HG02943 (cell line): ENCODE data around the gene IL12B.
"Not testable (repeated sequence)": the region's sequence is repeated elsewhere in the genome, so short reads cannot be mapped to it uniquely, and the experiment has no call there.

Experiments used
- ATAC-seq: cut with Tn5 transposase; IDR thresholded peaks from one replicate; pipeline ENCODE4 v1.9.1; 2021; ENCODE audit warnings: mild to moderate bottlenecking, low read depth, moderate library complexity; ENCODE audit not compliant: unreplicated experiment

IL12B gene

GRCh38 chr5:159301929-159302860, 28.1 kb downstream of the IL12B start:
- ATAC-seq: not testable (repeated sequence)

DNA sequence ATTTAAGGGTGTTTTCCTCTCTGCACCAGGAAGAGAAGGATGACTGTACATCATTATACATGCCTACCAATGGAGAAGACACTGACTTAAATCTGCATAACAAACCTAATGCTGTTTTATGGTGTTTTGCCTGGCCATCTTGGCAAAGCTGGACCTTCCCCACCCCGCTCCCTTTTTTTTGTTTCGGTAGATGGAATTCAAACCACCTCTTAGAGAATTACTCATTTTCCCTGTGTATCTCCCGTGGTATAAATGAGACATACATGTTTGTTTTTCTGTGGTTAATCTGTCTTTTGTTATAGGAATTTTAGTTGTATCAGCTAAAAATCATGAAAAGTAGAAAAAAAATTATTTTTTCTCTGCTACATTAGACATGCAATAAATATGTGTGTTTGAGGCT, 28.8 kb downstream of the IL12B start:
- no peak for ATAC-seq

- not testable (repeated sequence) for ATAC-seq
These were observed 33.0 kb downstream of the IL12B start for GRCh38 chr5:159297300-159297699.

DNA sequence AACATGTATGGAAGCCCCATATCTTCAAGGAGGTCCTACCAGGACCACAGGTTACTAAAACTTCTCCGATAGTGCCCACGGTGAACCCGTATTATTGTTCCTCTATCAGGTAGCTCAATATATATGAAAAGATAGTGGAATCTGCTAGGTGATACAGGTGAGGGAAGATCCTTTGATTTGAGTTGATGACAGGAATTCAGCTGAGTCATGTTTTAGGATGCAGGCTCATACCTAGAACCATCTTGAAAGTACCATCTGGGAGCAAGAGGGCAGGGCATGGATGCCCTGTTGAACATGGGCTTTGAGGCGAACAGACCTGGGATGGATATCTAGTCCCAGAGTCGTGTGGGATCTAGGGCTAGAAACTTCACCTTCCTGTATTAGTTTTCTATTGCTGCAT, 35.4 kb downstream of the IL12B start:
- ATAC-seq: no peak

DNA sequence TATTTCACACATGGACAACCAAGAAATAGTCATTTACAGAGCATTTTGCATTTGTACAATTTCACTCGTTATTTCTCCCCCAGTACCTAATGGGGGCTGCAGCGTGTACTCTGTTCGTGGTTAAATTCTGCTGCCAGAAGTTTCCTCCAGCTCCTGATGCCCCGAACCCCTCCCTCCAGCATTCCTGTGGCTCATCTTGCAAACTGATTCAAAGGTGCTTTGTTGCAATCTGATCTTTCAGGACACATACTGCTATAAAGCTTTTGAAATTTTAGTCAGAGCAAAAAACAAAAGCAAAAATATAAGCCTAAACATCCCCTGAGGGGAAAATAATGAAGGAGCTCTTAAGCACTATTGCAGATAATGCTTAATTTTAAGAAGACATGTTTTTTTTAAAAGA, 39.5 kb downstream of the IL12B start:
- ATAC-seq: no peak

- ATAC-seq: no peak
These were observed 43.8 kb downstream of the IL12B start for GRCh38 chr5:159286420-159287035.

DNA sequence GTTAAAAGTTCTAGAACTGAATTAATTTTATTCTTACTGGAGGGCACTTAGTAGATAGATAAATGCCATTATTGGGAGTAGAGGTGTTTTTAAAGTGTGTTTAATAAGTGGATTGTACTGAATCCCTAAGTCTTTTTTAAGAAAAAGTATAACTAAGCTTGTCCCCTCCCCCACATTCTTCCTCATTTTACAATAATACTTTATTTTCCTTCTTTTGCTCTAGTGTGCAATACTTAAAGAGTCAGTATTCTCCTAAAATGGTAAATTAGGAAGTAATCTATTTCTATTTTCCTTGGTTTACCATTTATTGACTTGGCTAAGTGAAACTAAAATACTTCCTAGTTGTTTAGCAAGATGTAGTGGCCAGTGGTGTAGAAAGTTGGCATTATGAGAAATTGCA, 55.6 kb downstream of the IL12B start:
- no peak for ATAC-seq

DNA sequence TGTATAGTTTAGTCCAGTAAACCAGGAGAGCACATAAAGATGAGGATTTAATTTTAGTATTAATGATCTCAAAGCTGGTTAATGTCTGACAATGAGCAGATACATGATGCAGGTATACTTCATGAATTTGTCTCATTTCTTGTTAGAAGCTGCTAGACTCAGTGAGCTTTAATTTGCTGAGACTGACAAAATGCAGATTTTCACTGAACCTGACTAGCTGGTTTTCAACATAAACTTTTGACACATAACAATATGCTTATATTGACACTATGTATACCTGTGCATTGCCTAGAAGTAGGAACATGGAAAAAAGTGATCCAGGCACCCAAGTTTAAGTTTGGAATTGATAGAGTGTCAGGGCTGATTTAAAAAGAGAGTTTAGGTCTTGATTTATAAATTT, 56.4 kb downstream of the IL12B start:
- ATAC-seq: no peak

DNA sequence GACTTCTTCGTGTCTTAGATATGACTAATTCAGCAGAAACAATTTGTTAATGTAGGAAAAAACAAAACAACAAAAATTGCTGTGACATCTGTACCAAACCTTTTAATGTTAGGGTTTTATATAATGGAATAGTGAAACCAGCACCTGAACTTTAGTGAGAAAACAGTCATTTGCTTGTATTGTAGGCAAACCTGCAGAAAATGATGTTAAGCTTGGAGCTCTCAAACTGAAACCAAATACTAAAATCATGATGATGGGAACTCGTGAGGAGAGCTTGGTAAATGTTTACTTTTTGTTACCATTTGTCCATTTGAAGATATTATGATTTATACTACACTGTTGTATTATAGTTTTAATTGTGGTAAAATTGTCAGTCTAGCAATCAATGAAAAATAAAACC, 60.6 kb downstream of the IL12B start:
- no peak for ATAC-seq

DNA sequence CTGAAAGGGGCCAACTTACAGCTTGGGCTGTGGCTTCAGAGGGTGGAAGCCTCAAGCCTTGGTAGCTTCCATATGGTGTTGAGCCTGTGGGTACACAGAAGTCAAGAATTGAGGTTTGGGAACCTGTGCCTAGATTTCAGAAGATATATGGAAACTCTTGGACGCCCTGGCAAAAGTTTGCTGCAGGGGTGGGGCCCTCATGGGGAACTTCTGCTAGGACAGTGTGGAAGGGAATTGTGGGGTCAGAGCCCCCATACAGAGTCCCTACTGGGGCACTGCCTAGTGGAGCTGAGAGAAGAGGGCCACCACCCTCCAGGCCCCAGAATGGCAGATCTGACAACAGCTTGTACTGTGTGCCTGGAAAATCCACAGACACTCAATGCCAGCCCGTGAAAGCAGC, 63.5 kb downstream of the IL12B start:
- ATAC-seq: not testable (repeated sequence)
